Measurements from ENCODE around the gene GATAD2A. TPM values are rescaled to one million over a fixed set of nuclear protein-coding genes. Genes with fewer than 3 reads are reported as not detected.

Gene GATAD2A
- total and polyA plus RNA-seq, 2 of the 8 experiments (the other 6 are each of a cell fraction or from before 2014, with no cell fraction given): 38.4 to 205 TPM

- Histone ChIP-seq H3K79me1 (ENCODE audit: low read depth, low read length) (peaks cover 8% of the 10 kb centered on the region), H3K14ac (ENCODE audit: insufficient read length) (no peak overlapping the region), H3K23me2 (ENCODE audit: low read depth, low read length) (no peaks in the 10 kb centered on the region), H4K20me1 (replicated peaks in 1 of 2; ENCODE audit: control insufficient read depth in 1 of 2, insufficient read depth in 2 of 2, low read length in 2 of 2) (peaks cover 9 to 31% of the 10 kb centered on the region in 2 experiments), H3K56ac (replicated peaks; ENCODE audit: insufficient read length, low read depth, low read length) (no peak overlapping the region), H2BK15ac (ENCODE audit: low read length) (no peak overlapping the region), H3K9ac (replicated peaks in 1 of 4; ENCODE audit: extremely low read depth in 1 of 4, low read depth in 3 of 4, low read length in 3 of 4) (no peak overlapping the region), H3K18ac (ENCODE audit: extremely low read depth, low read length) (no peak overlapping the region), H3K4ac (replicated peaks; ENCODE audit: insufficient read length, low read depth, low read length) (no peak overlapping the region), H2BK5ac (ENCODE audit: low read depth, low read length) (no peak overlapping the region), H3K36me3 (ENCODE audit: control insufficient read depth in 2 of 4, insufficient read depth in 4 of 4, low read length in 3 of 4) (peaks cover 0 to 24% (median 10%) of the 10 kb centered on the region in 4 experiments; a peak in 6 of 8 replicates), H3K27ac (ENCODE audit: low read depth, low read length) (no peak overlapping the region), H2AFZ (ENCODE audit: low read length) (no peak overlapping the region), H2BK20ac (ENCODE audit: low read length) (no peak overlapping the region), H3K27me3 (replicated peaks in 1 of 4; ENCODE audit: control insufficient read depth in 3 of 4, extremely low read depth in 1 of 4, insufficient read depth in 3 of 4, low read length in 3 of 4) (no peaks in the 10 kb centered on the region; a peak in 1 of 7 replicates), H4K91ac (replicated peaks; ENCODE audit: insufficient read length, low read length) (no peak overlapping the region), H2BK120ac (replicated peaks; ENCODE audit: low read depth, low read length) (no peak overlapping the region), H3K9me3 (ENCODE audit: insufficient read depth in 2 of 2, low read depth in 1 of 2, low read length in 1 of 2) (no peaks in the 10 kb centered on the region), H3K4me2 (ENCODE audit: insufficient read depth in 1 of 2, low read depth in 2 of 2, low read length in 2 of 2) (no peak overlapping the region), H2BK12ac (ENCODE audit: low read depth, low read length) (no peak overlapping the region), H3K23ac (ENCODE audit: insufficient read length) (no peak overlapping the region), H3K79me2 (ENCODE audit: control insufficient read depth in 1 of 2, insufficient read depth in 2 of 2, low read length in 2 of 2) (no peaks in the 10 kb centered on the region), H4K5ac (ENCODE audit: insufficient read length, low read depth, low read length) (no peak overlapping the region), H4K8ac (ENCODE audit: extremely low read depth, insufficient read depth, low read length) (no peak overlapping the region), H3K4me1 (replicated peaks in 1 of 4; ENCODE audit: control insufficient read depth in 3 of 4, insufficient read depth in 4 of 4, low read length in 3 of 4) (peaks cover 0 to 3% (median 3%) of the 10 kb centered on the region in 4 experiments; a peak in 3 of 7 replicates), H2AK5ac (ENCODE audit: low read depth, low read length) (no peak overlapping the region), H3K4me3 (ENCODE audit: extremely low read depth in 1 of 4, insufficient read depth in 2 of 4, low read depth in 3 of 4, low read length in 4 of 4) (no peak overlapping the region)
- ChIA-PET POLR2A (ENCODE audit: partially characterized antibody) (interaction anchor here (0.6 to 3.5 kb wide), 17 partner anchors 8 to 197 kb away, joined by 3 to 34 read pairs (median 3); partner anchors contain the start of genes GATAD2A, GMIP, LPAR2 and NDUFA13), CTCF (ENCODE audit: partially characterized antibody) (interaction anchor here (0.6 to 6.7 kb wide), 15 partner anchors 8 to 1021 kb away, joined by 3 to 181 read pairs (median 4); partner anchors contain the start of genes GMIP and TSSK6)
- FAIRE-seq (no peak), DNase-seq (ENCODE audit: low read depth in 1 of 2, low spot score in 2 of 2) (no peak)
- TF ChIP-seq E2F6 (IDR thresholded peaks at IDR 0.05): no peak
- 0 out of 4 replicates have a peak, but pooled peaks of 1 of the 2 experiments have one; percentile 10 for TF ChIP-seq SIN3A (conservative IDR thresholded peaks at IDR 0.05 in 1 of 2, IDR thresholded peaks at IDR 0.05 in 1 of 2; ENCODE audit: low read depth in 1 of 2, low read length in 2 of 2)
- 89% methylated on average over 9 of the region's 11 CpGs; no CpG with 5 or more reads in 1 of the 2 experiments for WGBS, 2 experiments (ENCODE audit: extremely low coverage in 1 of 2, insufficient coverage in 1 of 2, insufficient read length in 1 of 2, insufficient replicate concordance in 2 of 2, low coverage in 1 of 2, low lambda C conversion rate in 2 of 2, missing lambda C conversion rate in 1 of 2)
These were observed 124.4 kb downstream of the GATAD2A start for GRCh38 chr19:19529783-19530422.

All from H1 (cell line).